ENCODE results near the gene FLNB. TPM values are rescaled to one million over a fixed set of nuclear protein-coding genes. Genes with fewer than 3 reads are reported as not detected.

Gene FLNB
- polyA plus RNA-seq, 4 donors = 137 to 335 (median 205) TPM

DNA sequence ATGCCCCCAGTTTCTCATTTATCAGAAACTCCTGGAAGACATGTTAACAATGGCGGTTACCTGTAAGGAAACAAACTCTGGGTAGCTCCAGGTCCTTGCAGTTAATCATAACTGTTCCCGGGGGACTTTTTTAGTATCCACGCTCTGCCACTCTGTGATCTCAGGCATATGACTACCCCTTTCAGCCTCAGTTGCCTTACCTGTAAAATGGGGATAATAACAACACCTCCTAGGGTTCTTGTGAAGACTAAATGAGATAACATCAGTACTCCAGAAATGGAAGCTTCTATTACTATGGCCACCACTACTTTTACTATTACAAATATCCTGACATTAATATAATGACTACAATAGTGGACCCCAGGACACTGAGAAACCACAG, 7.1 kb upstream of the FLNB start:
- no peaks in the 10 kb centered on the region for H3K9me3 ChIP-seq (ENCODE audit: control insufficient read depth in 2 of 2, insufficient read depth in 1 of 2, low read depth in 1 of 2, low read length in 1 of 2)
- 95 to 99% (median 96%) methylated on average over 3 of the region's 3 CpGs for whole genome bisulfite sequencing, 3 donors
- H3K36me3 ChIP-seq (ENCODE audit: control insufficient read depth in 3 of 3, insufficient read depth in 2 of 3, low read depth in 1 of 3, low read length in 3 of 3) = no peaks in the 10 kb centered on the region
- DNase-seq (no peak), FAIRE-seq (no peak)
- H3K4me3 ChIP-seq (ENCODE audit: low read depth in 1 of 3, low read length in 3 of 3) = no peak overlapping the region
- no peaks in the 10 kb centered on the region for H3K27me3 ChIP-seq (ENCODE audit: control insufficient read depth in 3 of 3, insufficient read depth in 3 of 3, low read length in 3 of 3)
- peaks cover 3 to 28% (median 3%) of the 10 kb centered on the region in 3 donors for H3K4me1 ChIP-seq (ENCODE audit: control insufficient read depth in 3 of 3, insufficient read depth in 2 of 3, low read depth in 1 of 3, low read length in 2 of 3)
- no peak overlapping the region for H3K27ac ChIP-seq (ENCODE audit: low read depth in 1 of 3, low read length in 2 of 3)

DNA sequence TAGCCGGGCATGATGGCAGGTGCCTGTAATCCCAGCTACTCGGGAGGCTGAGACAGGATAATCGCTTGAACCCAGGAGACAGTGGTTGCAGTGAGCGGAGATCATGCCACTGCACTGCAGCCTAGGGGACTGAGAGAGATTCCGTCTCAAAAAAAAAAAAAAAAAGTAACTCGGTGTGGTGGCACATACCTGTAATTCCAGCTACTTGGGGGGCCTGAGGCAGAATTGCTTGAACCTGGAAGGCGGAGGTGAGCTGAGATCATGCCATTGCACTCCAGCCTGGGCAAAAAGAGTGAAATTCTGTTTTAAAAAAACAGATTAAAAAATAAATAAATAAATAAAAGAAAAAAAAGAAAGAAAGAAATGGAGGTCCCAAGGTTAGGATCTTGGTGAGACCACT, 6.2 kb upstream of the FLNB start:
- FAIRE-seq = no peak
- Histone ChIP-seq H3K9me3 (ENCODE audit: control insufficient read depth in 2 of 2, insufficient read depth in 1 of 2, low read depth in 1 of 2, low read length in 1 of 2) (no peaks in the 10 kb centered on the region), H3K4me1 (ENCODE audit: control insufficient read depth in 3 of 3, insufficient read depth in 2 of 3, low read depth in 1 of 3, low read length in 2 of 3) (peaks cover 3 to 28% (median 3%) of the 10 kb centered on the region in 3 donors), H3K36me3 (ENCODE audit: control insufficient read depth in 3 of 3, insufficient read depth in 2 of 3, low read depth in 1 of 3, low read length in 3 of 3) (no peaks in the 10 kb centered on the region), H3K27ac (ENCODE audit: low read depth in 1 of 3, low read length in 2 of 3) (no peak overlapping the region), H3K27me3 (ENCODE audit: control insufficient read depth in 3 of 3, insufficient read depth in 3 of 3, low read length in 3 of 3) (no peaks in the 10 kb centered on the region), H3K4me3 (ENCODE audit: low read depth in 1 of 3, low read length in 3 of 3) (no peak overlapping the region)
- DNase-seq = no peak
- 92 to 99% (median 96%) methylated on average over 7 of the region's 7 CpGs for WGBS, 3 donors

DNA sequence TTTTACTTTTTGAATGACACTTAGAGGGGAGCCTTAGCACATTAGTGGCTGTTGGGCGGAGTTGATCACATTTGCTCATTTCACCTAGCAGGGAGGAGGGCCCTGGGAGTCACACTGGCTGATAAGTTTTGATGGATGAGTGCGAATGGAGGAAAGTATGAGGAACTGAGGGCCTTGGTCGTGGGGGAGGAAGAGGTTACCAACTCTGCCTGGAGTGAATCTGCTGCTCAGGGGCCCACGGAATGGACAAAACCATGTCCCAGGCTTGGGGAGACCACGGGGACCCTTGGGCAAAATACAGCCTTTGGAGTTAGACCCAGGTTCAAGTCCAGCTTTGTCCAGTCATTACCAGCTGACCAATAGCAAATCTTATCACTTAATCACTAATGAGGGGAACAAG, 5.1 kb upstream of the FLNB start:
- no peak overlapping the region for H3K27ac ChIP-seq (ENCODE audit: low read depth in 1 of 3, low read length in 2 of 3)
- DNase-seq = no peak
- no peaks in the 10 kb centered on the region for H3K27me3 ChIP-seq (ENCODE audit: control insufficient read depth in 3 of 3, insufficient read depth in 3 of 3, low read length in 3 of 3)
- peaks cover 3 to 25% (median 3%) of the 10 kb centered on the region in 3 donors for H3K4me1 ChIP-seq (ENCODE audit: control insufficient read depth in 3 of 3, insufficient read depth in 2 of 3, low read depth in 1 of 3, low read length in 2 of 3)
- H3K9me3 ChIP-seq (ENCODE audit: control insufficient read depth in 2 of 2, insufficient read depth in 1 of 2, low read depth in 1 of 2, low read length in 1 of 2) = no peaks in the 10 kb centered on the region
- H3K4me3 ChIP-seq (ENCODE audit: low read depth in 1 of 3, low read length in 3 of 3) = no peak overlapping the region
- no peak for FAIRE-seq
- WGBS, 3 donors = 70 to 77% (median 74%) methylated on average over 5 of the region's 5 CpGs
- H3K36me3 ChIP-seq (ENCODE audit: control insufficient read depth in 3 of 3, insufficient read depth in 2 of 3, low read depth in 1 of 3, low read length in 3 of 3) = no peaks in the 10 kb centered on the region

DNA sequence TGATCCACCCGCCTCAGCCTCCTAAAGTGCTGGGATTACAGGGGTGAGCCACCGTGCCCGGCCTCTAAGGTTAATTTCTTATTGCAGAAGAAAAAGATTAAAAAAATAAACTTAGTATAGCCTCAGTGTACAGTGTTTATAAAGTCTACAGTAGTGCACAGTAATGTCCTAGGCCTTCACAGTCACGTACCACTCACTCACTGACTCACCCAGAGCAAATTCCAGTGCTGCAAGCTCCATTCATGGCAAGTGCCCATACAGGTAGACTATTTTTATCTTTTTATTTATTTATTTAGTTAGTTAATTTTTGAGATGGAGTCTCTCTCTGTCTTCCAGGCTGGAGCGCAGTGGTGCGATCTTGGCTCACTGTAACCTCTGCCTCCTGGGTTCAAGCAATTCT, 3.2 kb upstream of the FLNB start:
- Histone ChIP-seq H3K27me3 (ENCODE audit: control insufficient read depth in 3 of 3, insufficient read depth in 3 of 3, low read length in 3 of 3) (no peaks in the 10 kb centered on the region), H3K4me1 (ENCODE audit: control insufficient read depth in 3 of 3, insufficient read depth in 2 of 3, low read depth in 1 of 3, low read length in 2 of 3) (peaks cover 0 to 14% (median 3%) of the 10 kb centered on the region in 3 donors), H3K27ac (ENCODE audit: low read depth in 1 of 3, low read length in 2 of 3) (peak overlapping the region in 1 of 3 donors; percentile 53), H3K4me3 (ENCODE audit: low read depth in 1 of 3, low read length in 3 of 3) (no peak overlapping the region), H3K36me3 (ENCODE audit: control insufficient read depth in 3 of 3, insufficient read depth in 2 of 3, low read depth in 1 of 3, low read length in 3 of 3) (peaks cover 0 to 2% (median 0%) of the 10 kb centered on the region in 3 donors), H3K9me3 (ENCODE audit: control insufficient read depth in 2 of 2, insufficient read depth in 1 of 2, low read depth in 1 of 2, low read length in 1 of 2) (no peaks in the 10 kb centered on the region)
- WGBS, 3 donors = 80 to 89% (median 86%) methylated on average over 6 of the region's 6 CpGs
- no peak for FAIRE-seq
- DNase-seq = peak; percentile 52 to 65

DNA sequence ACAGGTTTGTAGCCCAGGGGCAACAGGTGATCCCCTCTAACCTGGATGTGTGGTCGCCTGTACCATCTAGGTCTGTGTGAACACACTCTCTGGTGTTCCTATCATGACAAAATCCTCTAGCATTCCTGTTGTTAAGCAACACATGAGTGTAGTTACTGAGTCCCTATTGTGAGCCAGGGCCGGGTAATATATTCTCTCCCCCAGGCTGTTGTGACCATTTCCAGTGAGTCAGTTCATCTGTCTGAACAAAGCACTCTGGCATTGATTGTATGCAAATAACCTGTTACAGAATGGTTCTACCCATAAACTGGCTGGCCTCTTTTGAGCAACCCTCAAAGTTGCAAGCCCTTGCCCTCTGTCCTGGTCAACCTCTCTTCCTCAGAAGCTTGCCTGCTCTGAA, 2.6 kb upstream of the FLNB start:
- H3K27me3 ChIP-seq (ENCODE audit: control insufficient read depth in 3 of 3, insufficient read depth in 3 of 3, low read length in 3 of 3) = no peaks in the 10 kb centered on the region
- peaks cover 0 to 15% (median 1%) of the 10 kb centered on the region in 3 donors for H3K4me1 ChIP-seq (ENCODE audit: control insufficient read depth in 3 of 3, insufficient read depth in 2 of 3, low read depth in 1 of 3, low read length in 2 of 3)
- DNase-seq (no peak), FAIRE-seq (no peak)
- H3K27ac ChIP-seq (ENCODE audit: low read depth in 1 of 3, low read length in 2 of 3) = peak overlapping the region in 2 of 3 donors; percentile 11 to 27
- no peak overlapping the region for H3K4me3 ChIP-seq (ENCODE audit: low read depth in 1 of 3, low read length in 3 of 3)
- 67 to 75% (median 75%) methylated on average over 2 of the region's 2 CpGs for WGBS, 3 donors
- no peaks in the 10 kb centered on the region for H3K9me3 ChIP-seq (ENCODE audit: control insufficient read depth in 2 of 2, insufficient read depth in 1 of 2, low read depth in 1 of 2, low read length in 1 of 2)
- peaks cover 0 to 2% (median 0%) of the 10 kb centered on the region in 3 donors for H3K36me3 ChIP-seq (ENCODE audit: control insufficient read depth in 3 of 3, insufficient read depth in 2 of 3, low read depth in 1 of 3, low read length in 3 of 3)

DNA sequence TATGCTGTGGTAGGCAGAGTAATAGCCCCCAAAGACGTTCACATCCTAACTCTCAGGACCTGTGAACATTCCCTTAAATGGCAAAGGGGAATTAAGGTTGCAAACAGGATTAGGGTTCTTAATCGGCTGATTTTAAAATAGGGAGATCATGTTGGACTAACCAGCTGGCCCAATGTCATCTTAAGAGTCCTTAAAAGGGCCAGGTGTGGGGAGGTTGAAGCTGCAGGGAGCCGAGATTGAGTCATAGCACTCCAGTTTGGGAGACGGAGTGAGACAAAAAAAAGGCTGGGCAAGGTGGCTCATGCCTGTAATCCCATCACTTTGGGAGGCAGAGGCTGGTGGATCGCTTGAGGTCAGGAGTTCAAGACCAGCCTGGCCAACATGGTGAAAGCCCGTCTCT, 1.6 kb upstream of the FLNB start:
- WGBS, 3 donors = 68 to 85% (median 76%) methylated on average over 6 of the region's 6 CpGs
- FAIRE-seq = no peak
- H3K27me3 ChIP-seq (ENCODE audit: control insufficient read depth in 3 of 3, insufficient read depth in 3 of 3, low read length in 3 of 3) = no peaks in the 10 kb centered on the region
- H3K4me1 ChIP-seq (ENCODE audit: control insufficient read depth in 3 of 3, insufficient read depth in 2 of 3, low read depth in 1 of 3, low read length in 2 of 3) = peaks cover 0 to 23% (median 0%) of the 10 kb centered on the region in 3 donors
- H3K9me3 ChIP-seq (ENCODE audit: control insufficient read depth in 2 of 2, insufficient read depth in 1 of 2, low read depth in 1 of 2, low read length in 1 of 2) = no peaks in the 10 kb centered on the region
- no peak overlapping the region for H3K27ac ChIP-seq (ENCODE audit: low read depth in 1 of 3, low read length in 2 of 3)
- DNase-seq = no peak
- H3K4me3 ChIP-seq (ENCODE audit: low read depth in 1 of 3, low read length in 3 of 3) = no peak overlapping the region
- peaks cover 0 to 4% (median 0%) of the 10 kb centered on the region in 3 donors for H3K36me3 ChIP-seq (ENCODE audit: control insufficient read depth in 3 of 3, insufficient read depth in 2 of 3, low read depth in 1 of 3, low read length in 3 of 3)

DNA sequence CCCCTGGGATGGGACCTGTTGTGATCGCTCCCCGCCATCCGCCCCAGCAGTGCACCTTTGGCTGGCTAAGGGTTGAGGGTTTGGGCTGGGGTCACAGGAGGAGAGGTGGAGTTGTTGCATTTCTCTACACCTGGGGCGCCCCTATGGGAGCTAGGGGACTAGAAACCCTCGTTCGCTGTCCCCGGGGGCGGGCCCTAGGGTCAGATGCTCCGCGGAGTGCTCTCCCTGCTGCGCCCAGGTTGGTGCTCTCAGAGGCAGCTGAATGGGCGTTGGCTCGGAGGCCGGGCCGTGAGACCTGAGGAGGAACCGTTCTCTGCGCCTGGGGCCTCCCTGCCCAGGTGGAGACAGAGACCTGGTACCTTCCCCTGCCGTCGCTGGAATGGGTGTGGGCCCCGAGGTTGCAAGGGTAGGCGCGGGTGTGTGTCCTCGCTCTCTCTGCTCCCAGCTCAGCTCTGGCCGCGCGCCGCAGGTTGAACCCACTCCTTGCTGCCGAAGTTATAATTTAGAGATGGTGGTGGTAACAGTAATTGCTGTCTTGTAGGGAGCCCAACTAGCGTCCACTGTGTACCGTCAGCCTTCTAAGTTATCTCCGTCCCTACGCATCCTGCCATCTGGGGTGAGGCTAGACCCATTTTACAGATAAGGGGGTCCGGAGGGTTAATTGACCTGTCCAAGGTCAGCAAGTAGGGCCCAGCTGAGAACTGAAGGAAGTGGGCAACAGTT, 965 bp downstream of the FLNB start:
- no peaks in the 10 kb centered on the region for H3K9me3 ChIP-seq (ENCODE audit: control insufficient read depth in 2 of 2, insufficient read depth in 1 of 2, low read depth in 1 of 2, low read length in 1 of 2)
- peak overlapping the region; percentile 73 to 99 (median 73) for H3K4me3 ChIP-seq (ENCODE audit: low read depth in 1 of 3, low read length in 3 of 3)
- DNase-seq (peak; percentile 68 to 77), FAIRE-seq (no peak)
- peaks cover 0 to 5% (median 0%) of the 10 kb centered on the region in 3 donors for H3K36me3 ChIP-seq (ENCODE audit: control insufficient read depth in 3 of 3, insufficient read depth in 2 of 3, low read depth in 1 of 3, low read length in 3 of 3)
- peaks cover 2 to 43% (median 5%) of the 10 kb centered on the region in 3 donors for H3K4me1 ChIP-seq (ENCODE audit: control insufficient read depth in 3 of 3, insufficient read depth in 2 of 3, low read depth in 1 of 3, low read length in 2 of 3)
- H3K27me3 ChIP-seq (ENCODE audit: control insufficient read depth in 3 of 3, insufficient read depth in 3 of 3, low read length in 3 of 3) = no peaks in the 10 kb centered on the region
- 2 to 13% (median 11%) methylated on average over 27 to 33 of the region's 33 CpGs for WGBS, 3 donors
- peak overlapping the region; percentile 63 to 93 (median 88) for H3K27ac ChIP-seq (ENCODE audit: low read depth in 1 of 3, low read length in 2 of 3)

DNA sequence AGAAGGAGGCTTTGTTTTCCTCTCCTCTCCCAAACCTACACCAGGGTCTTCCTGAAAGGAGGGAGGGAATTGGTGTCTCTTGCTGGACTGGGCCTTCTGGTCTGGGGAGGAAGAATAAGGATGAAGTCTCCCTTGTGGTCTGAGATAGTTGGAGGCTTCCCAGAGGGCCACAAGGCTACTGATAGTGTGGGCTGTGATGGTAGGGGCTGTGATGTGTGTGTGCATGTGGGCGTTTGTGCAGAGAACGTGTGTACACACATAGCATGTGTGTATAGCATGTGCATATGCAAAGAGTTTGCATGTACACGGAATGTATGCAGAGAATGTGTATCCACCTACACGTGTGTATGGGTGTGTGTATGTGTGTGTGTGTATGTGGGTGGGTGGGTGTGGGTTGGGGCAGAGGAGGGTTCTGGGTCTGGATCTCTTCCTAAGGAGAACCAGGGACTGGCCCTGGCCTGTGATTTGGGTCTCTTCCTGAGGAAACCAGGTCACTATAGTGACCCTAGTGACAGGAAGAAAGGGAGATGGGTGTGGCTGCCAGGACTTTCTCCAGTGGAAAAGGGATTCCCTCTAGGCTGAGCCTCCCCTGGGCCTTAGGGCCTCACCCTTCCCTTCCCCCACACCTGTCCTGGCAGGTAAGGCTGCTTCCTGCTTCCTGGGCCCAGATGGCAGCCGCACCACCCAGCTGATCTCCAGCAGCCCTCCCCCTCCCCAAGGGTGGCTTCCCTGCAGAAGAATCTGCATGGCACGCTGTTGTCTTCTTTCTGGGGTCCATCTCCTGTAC, 1.7 kb downstream of the FLNB start:
- FAIRE-seq (no peak), DNase-seq (peak; percentile 88 to 96)
- H3K4me3 ChIP-seq (ENCODE audit: low read depth in 1 of 3, low read length in 3 of 3) = peak overlapping the region; percentile 73 to 99 (median 73)
- WGBS, 3 donors = 16 to 36% (median 18%) methylated on average over 6 of the region's 6 CpGs
- H3K27ac ChIP-seq (ENCODE audit: low read depth in 1 of 3, low read length in 2 of 3) = peak overlapping the region; percentile 63 to 93 (median 88)
- peaks cover 2 to 48% (median 7%) of the 10 kb centered on the region in 3 donors for H3K4me1 ChIP-seq (ENCODE audit: control insufficient read depth in 3 of 3, insufficient read depth in 2 of 3, low read depth in 1 of 3, low read length in 2 of 3)
- no peaks in the 10 kb centered on the region for H3K9me3 ChIP-seq (ENCODE audit: control insufficient read depth in 2 of 2, insufficient read depth in 1 of 2, low read depth in 1 of 2, low read length in 1 of 2)
- H3K36me3 ChIP-seq (ENCODE audit: control insufficient read depth in 3 of 3, insufficient read depth in 2 of 3, low read depth in 1 of 3, low read length in 3 of 3) = peaks cover 0 to 9% (median 0%) of the 10 kb centered on the region in 3 donors
- no peaks in the 10 kb centered on the region for H3K27me3 ChIP-seq (ENCODE audit: control insufficient read depth in 3 of 3, insufficient read depth in 3 of 3, low read length in 3 of 3)
